Measurements from ENCODE around the gene DENND4A.
"Not testable (repeated sequence)": the region's sequence is repeated elsewhere in the genome, so short reads cannot be mapped to it uniquely, and the experiment has no call there.

DENND4A gene

GRCh38 chr15:65787260-65787659, 4.8 kb downstream of the DENND4A start:
- no peak for DNase-seq

- no peak for DNase-seq
These were observed 6.9 kb downstream of the DENND4A start for GRCh38 chr15:65785151-65785550.

- DNase-seq, result peak; percentile 25
These were observed 8.2 kb downstream of the DENND4A start for GRCh38 chr15:65783872-65784271.

- no peak for DNase-seq
These were observed 10.0 kb downstream of the DENND4A start for GRCh38 chr15:65782096-65782495.

- not testable (repeated sequence) for DNase-seq
These were observed 13.4 kb downstream of the DENND4A start for GRCh38 chr15:65778701-65779100.

DNA sequence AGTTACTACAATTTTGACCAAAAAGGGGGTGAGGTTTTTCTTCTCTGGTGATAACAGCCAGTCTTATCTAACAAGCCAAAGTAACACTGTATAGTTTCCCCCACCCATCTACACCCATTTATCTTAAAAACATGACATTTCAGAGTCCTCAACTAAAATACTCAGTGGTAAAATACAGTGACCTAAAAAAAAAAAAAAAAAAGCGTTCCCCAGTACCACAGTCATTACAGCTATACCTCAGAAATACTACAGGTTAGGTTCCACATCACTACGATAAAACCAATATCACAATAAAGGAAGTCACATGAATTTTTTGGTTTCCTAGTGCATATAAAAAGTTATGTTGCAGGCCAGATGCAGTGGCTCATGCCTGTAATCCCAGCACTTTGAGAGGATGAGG, 13.8 kb downstream of the DENND4A start:
- no peak for DNase-seq

GRCh38 chr15:65777843-65778242, 14.2 kb downstream of the DENND4A start:
- DNase-seq, result no peak

- DNase-seq, result no peak
These were observed 15.0 kb downstream of the DENND4A start for GRCh38 chr15:65777053-65777452.

- DNase-seq, result no peak
These were observed 18.5 kb downstream of the DENND4A start for GRCh38 chr15:65773386-65774111.

- peak; percentile 56 for DNase-seq
These were observed 19.2 kb downstream of the DENND4A start for GRCh38 chr15:65772930-65773329.

DNA sequence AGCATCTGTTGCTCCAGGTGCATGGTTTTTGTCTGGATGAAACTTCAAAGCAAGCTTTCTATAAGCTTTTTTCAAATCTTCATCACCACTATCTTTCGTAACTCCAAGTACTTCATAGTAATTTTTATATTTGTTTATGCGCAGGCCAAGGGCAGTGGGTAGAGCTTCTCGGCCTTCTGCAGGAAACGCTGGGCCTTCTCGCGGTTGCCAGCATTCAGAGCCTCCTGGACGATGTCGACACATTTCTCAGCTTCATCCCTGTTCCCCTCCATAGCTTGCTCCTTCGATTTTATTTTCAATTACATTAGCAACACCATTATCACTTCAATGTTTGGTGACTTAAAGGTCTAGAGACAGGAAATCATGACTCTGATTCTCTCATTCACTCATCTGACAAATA, 20.2 kb downstream of the DENND4A start:
- DNase-seq, result no peak

GRCh38 chr15:65769482-65769881, 22.6 kb downstream of the DENND4A start:
- no peak for DNase-seq

GRCh38 chr15:65767895-65768294, 24.2 kb downstream of the DENND4A start:
- peak; percentile 3 for DNase-seq

GRCh38 chr15:65767264-65767595, 24.9 kb downstream of the DENND4A start:
- no peak for DNase-seq

DNA sequence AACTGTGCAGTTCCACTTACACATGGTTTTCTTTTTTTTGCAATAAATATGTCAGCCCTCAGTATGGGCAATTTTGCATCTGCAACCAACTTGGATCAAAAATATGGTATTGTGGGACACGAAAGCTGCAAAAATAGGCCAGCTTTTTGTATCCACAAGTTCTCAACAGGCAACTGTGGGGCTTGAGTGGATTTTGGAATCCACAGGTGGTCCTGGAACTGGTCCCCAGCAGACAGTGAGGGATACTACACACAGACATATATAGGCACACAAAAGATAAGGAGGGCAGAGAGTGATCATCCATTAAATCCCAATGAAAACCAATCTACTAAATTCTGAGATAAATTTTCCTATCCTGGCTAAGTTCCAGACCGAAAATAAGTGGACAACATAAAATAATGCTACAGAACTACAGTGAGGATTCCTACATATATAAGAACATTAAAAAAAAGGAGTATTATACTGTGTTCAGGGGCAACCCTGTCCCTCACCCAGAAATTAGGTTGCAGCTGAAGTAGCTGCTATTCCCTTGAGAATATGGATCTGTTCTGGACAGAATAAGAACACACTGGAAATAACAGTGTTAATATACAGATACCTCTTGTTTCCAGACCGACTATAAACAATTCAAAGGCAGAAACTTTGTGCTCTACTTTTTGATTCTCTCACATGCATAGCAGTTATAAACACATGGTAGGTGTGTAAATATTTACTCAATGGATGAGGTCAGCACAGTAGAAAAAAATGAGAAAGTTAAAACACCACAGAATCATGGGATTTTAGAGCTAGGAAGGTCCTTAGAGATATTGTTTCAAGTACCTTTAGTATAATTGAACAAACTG, 25.4 kb downstream of the DENND4A start:
- no peak for DNase-seq

DNA sequence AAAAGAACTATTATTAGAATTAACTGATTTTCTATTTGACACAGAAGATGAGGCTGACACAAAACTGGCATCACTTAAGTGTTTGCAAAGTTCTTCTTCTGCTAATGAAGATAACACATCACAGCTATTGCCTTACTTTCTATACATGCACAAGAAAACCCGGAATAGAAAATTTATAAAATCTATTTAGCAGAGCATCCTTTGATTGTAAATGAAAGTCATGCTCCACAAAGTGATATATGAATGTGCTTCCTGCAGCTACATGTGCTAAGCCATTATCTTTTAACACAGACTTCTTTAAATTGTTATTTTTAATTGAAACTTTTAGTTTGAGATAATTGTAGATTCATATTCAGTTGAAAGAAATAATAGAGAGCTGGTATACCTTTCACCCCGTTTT, 27.0 kb downstream of the DENND4A start:
- no peak for DNase-seq

GRCh38 chr15:65762914-65763787, 28.9 kb downstream of the DENND4A start:
- no peak for DNase-seq

- no peak for DNase-seq
These were observed 29.7 kb downstream of the DENND4A start for GRCh38 chr15:65762399-65762798.

GRCh38 chr15:65761210-65761926, 30.7 kb downstream of the DENND4A start:
- DNase-seq, result no peak

- DNase-seq, result no peak
These were observed 32.7 kb downstream of the DENND4A start for GRCh38 chr15:65759441-65759840.

DNA sequence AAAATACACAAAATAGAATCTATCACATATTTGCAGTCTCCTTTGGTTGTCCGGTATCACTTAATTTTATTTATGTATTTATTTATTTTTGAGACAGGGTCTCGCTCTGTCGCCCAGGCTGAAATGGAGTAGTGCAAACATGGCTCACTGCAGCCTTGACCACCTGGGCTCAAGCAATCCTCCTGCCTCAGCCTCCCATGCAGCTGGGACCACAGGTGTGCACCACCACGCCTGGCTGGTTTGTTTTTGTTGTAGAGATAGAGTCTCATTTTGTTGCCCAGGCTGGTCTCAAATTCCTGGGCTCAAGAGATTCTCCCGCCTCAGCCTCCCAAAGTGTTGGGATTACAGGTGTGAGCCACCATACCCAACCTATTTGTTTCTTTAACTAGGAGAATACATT, 33.9 kb downstream of the DENND4A start:
- no peak for DNase-seq

GRCh38 chr15:65757256-65757655, 34.8 kb downstream of the DENND4A start:
- no peak for DNase-seq
